Stimulated activated CD4-positive, alpha-beta T cell treated with anti-CD3 and anti-CD28 coated beads, Interleukin-12 subunit alpha, Interleukin-12 subunit beta, amount 100 ng/mL, for 4 hours (primary cell): ENCODE data around the gene PCYT2.

Source experiments
- DNase-seq: peaks from one replicate; pipeline ENCODE4 v3.0.0-alpha.2; 2020

The PCYT2 gene

DNA sequence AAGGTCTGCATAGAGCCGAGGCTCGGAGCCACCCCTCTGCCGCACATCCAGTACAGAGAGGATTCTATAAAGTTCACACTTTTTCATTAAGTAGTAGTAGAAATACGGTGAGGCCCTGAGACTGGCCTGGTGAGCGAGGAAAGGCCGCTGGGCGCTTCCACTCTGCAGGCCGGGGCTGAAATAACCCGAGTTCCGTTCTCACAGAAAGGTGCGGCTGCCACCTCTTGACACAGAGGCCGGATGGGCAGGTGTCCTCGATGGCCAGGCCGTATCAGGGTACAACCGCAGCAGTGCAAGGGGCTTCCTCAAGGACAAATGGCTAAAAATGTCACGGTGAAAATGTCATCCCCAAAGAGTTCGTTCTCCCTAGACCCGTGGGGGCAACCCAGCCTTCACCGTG, 770 bp upstream of the PCYT2 start:
- DNase-seq, result no peak

DNA sequence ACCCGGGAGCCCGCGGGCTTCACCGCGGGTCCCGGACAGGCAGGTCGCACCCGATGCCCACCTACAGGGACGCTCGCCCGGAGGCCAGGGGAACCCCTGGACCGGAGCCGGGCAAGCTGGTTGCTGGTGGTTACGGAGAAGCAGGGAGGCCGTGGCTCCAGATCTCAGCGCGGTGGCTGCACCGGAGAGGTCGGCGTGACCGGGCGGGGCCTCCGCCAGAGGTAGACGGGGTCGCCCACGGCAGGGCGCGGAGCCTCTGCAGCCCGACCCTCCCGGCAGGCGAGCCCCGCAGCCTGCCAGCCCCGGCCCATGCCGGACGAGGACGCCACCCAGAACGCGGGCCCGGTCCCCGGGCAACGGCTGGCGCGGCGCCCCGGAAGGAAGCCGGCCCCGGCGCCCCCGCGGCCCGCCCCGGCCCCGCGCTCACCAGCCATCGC, 341 bp downstream of the PCYT2 start:
- no peak for DNase-seq

DNA sequence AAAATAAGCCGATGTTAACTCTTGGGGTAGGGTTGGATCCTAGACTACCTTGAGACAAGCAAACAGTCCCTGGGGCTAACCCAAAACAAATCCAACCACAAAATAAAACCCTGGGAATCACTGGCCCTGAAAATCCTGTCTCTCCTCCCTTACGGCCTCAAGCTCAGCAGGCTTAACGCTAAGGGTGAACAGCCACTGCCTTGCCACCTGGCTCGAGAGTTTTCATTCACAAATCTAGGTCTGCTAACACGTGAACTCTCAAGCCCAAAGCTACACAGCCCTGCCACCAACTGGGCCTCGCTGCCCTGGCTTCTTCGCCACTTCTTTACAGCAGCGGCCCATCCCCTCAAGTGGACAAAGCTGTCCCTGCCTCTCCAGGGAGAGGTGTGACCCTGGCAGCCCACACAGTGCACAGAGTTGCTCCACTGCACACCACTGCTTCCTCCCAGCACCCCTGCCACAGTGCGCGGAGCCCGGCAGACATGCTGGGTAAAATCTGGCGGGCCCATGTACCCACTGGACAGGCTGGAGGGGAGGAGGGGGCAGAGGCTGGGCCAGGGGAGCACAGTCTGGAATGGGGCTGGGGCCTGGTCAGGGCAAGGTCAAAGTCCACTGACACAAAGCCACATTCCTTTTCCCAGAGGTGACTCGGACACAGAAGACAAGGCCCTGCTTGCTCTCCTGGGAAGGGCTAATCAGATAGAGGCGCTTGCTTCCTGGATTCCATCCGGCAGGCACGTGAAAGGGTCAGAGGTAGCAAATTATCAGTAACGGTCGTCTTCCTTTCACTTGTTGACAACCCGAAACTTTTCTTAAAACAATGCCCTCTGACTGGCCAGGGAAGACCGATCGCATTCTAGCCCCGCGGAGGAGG, 996 bp downstream of the PCYT2 start:
- DNase-seq, result no peak

DNA sequence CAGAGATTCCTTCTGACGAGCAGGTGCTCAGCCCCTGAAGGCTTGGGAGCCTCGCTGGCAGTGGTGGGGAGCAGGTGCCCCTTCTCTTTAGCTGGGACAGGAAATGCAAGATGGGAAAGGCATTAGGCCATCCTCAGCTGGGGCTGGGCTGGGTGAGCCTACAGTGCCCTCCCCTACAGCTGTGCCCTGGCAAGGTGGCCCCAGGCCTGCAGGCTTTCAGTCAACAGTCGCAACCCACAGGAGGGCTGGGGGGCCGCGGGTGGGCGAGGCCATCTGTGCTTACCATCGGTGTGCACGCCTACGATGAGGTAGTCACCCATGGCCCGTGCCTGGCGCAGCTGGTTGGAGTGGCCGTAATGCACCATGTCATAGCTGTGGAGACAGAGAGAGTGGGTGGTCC, 2.0 kb downstream of the PCYT2 start:
- no peak for DNase-seq

DNA sequence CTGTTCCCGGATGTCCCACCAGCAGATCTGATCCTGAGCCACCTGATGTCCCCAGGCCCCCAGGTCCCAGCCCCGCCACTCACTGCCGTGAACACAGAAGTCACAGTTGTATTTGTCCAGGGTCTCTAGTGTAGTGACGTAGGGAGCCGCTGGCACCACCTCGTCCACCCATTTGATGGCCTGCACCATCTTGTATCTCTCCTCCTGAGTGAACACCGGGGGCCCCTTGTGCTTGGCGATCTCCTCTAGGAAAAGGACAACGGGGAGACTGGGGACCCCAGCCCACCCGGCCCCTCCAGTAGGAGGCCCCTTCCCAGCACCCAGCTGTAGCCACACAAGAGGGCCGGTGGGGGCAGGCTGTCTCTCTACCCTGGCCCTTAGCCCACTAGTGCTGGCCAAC, 2.4 kb downstream of the PCYT2 start:
- DNase-seq, result no peak

DNA sequence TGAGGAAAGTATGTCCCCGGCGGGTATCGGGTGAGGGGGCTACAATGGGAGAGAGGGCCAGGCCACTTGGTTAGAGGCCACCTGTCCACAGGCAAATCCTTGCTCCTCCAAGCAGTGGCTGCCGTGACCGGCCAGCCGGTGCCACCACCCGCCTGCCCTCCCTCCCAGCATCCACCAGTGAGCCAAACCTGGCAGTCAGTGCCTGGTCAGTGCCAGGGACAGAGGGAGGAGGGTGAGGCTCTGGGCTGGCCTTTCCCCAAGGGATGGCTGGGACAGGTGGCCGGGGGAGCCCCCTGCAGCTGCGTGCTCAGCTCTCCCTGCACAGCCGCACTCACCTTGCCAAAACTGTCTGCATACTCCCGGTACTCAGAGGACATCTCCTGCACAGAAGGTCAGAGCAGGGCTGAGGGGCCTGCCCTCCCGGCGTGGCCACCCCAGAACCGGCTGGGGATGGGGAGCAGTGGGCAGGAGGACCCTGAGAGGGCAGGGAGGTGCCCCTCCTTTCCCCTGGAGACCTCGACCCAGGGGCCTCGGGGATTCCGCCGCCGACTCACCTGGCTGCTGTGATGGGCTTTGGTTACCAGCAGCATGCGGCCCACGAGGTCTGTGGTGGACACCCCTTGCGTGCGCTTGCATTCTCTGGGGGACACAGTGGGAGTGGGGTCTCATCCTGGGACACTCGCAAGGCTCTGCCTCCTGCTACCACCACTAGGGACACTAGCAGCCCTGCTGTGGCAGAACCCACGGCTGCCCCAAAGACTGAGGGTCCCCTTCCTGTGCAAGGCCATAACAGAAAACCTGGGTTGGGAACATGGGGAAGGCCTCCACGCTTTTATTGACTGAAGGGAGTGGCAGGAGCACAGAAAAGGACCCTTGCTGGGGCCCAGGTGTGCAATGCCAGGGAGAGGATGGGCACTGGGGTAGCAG, 3.7 kb downstream of the PCYT2 start:
- DNase-seq, result no peak

DNA sequence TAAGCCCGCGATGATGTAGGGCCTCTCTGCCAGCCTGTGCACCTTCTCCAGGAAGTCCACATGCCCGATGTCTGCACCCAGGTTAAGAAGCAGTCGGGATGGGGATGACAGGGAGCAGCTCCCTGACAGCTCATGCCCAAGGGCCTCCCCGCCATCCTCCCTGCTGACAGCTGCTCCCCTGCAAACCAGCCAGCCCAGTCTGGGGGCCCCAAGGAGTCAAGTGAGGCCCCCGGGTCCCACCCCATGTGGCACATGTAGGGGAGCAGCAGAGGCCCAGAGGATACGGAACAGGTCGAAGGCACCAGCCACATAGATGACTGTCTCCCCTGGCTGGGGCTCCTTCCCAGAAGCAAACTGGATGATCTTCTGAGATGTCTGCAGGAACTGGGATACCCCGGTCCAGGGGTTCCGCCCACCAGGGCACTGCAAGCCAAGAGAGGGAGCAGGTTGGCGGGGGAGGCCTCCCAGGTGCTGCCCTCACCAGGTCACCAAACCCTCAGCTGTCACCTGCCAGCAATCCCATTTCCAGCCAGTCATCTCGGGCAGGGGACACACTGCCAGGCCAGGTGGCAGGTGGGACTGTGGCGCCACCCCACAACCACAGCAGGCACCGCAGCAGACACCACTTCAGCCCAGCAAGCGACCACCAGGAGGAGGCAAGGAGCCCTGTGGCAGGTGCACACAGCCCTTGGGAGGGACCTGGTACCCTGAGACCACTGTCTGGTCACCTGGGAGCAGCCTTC, 4.6 kb downstream of the PCYT2 start:
- DNase-seq, result no peak

DNA sequence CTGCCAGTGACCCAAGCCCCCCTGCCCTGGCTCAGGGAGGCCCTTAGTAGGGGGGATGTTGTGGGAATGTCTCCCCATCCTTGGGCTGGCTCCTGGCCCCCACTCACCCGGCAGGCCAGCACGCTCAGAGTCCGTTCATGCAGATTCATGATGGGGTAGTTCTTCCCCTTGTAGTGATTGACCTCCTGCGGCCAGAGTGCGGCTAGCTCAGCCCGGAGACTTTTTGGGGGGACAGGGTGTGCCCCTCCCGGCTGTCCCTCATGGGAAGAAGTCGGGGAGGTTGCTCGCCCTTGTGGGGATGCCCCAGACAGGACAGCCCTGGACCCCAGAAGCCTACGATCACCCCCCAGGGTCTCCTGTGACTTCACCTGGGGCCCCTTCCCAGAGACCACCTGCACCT, 5.2 kb downstream of the PCYT2 start:
- DNase-seq, result no peak

DNA sequence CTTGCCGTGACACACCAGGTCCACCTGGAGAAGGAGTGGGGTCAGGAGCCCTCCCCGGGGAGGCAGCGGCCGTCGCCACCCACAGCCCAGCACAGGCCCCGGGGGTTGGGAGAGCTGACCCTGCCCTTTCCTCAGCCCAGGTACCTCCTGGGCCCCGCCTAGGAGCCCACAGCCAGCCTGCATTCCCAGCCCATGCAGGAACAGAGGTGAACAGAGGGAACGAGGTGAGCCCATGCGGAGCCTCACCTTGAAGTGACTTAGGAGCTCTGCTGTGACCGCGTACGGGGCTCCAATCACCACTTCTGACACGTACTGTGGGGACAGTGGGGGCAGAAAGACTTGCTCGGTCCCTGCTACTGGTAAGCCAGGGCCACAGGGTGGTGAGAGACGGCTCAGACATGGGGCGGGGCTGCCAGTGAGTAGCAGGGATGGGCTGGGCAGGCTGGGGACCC, 5.7 kb downstream of the PCYT2 start:
- DNase-seq, result no peak

DNA sequence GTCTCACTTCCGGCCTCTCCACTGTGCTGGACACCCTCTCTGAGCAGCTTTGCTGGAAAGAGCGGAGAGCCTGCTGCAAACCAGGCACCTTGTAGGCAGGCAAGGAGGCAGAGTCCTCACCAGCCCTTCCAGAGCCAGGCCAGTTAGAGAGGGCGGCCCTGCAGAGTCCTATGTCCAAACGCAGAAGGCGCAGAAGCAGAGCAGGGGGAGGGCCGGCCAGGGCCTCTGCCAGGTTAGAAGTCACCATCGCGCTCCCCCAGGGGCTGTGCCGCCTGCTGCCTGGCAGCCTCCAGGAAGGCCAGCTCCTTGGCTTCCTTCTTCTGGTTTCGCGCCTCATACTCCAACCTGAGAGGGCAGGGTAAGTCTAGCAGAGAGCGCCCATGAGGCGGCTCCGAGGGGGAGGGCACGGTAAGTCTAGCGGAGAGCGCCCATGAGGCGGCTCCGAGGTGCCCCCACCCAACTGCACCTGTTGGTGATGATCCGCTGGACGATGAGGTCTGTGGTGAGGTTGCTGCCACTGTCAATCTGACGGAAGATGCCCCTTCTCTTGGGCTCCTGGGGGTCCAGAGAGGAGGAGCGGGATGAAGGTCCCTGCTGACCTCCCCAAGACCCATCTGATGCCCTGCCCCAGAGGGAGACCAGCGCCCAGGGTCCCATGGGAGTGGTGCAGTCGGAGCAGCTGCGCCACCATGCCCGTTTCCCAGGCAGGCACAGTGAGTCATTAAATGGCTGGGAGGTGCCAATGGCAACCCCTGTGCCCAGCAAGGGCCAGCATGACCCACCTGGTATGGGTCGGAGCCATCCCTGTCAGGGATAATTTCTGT, 6.4 kb downstream of the PCYT2 start:
- no peak for DNase-seq

DNA sequence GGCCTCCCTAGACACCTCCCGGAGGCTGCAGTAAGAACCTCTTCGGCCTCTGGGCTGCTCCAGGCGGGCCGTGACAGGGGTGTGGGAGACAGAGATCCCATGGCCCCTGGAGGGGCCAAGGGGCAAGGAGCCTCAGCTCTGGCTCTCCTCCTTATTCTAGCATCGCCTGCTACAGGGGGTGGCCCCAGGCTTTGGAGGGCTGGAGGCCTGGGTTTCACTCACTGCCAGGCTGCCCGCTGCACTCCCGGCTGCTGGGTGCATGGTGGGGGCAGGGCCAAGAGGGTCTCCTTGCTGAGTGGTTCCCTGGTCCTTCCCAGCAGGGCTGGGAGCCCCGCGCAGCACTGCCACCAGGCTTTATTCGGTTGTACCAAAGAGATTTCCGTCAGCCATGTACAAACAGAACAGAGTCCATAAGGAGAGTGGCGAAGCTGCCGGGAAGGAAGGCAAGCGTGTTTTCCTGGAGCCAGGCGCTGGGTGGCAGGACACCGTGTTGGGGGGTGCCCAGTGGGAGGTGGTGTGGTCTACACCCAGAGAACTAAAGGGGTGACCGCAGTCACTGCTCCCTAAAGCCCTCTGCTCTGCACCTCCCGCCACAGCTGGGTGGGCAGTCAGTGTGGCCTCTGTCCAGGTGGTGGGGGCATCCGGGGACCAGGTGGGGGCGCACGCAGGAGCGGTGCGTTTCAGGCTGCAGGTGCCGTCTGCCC, 7.2 kb downstream of the PCYT2 start:
- no peak for DNase-seq

DNA sequence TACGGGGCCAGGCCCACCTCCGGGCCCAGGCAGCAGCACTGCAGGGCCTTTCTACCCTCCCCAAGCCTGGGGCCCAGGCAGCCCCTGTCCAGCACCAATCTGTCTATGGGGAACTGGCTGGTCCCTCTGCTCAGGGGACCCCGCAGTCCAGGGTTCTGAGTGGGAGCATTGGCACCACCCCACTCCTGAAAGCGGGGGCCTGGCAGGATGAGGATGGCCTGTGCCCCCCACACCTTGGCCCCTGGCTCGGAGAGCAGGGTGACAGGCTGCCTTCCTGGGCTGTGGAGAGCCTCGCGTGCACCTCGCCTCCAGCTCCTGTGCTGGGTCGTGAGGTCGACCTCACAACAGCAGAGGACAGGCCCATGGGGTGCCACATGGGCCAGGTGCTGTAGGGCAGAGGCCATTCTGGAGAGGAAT, 7.8 kb downstream of the PCYT2 start:
- no peak for DNase-seq

DNA sequence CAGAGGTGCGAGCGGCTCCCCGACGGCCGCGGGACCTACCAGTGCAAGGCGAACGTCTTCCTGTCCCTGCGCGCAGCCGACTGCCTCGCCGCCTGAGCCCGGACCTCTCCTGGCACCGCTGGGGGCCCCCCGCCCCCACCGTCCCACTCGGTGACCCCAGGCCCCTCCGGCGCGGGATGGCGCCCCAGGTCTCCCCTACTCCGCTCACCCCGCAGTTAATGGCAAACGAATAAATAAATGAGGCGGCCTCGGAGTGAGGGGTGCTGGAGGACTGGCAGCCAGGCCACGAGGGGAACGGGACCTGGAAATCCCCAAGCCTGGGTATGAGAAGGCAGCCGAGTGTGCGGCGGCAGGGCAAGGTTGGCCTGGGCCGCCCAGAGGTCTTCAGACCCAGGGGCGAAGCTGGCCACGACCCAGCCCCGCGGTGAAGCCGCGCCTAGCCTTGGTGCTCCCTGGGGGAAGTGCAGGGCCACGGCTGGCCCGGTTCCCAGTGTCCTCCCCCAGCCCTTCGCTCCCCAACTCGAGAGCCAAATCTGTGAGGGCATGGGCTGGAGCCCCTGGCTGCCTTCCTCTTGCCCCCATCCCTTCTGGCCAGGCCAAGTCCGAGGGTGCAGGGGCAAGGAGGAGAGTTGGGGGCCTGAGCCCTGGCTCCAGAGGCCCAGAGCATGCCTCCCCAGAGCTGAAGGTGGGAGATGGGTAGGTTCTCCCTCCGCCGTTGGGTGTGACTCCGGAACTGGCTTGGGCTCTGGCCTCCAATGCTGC, 8.4 kb downstream of the PCYT2 start:
- DNase-seq, result no peak

DNA sequence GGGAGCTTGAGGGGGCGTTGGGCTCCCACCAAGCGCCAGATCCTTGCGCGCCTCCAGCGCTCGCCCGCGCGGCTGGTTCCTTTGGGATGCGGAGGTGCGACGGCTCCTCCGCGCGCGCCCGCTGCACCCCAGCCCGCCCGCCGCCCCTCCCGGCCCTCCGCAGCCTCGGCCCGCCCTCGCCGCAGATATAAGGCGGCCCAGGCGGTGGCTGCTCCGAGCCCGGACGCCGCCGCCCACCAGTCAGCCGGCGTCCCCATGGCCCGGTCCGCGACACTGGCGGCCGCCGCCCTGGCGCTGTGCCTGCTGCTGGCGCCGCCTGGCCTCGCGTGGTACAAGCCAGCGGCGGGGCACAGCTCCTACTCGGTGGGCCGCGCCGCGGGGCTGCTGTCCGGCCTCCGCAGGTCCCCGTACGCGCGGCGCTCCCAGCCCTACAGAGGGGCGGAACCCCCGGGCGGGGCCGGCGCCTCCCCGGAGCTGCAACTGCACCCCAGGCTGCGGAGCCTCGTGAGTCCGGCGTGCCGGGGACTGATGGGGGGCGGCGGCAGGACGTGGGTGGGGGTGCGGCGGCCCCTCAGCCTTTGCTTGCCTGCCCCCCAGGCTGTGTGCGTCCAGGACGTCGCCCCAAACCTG, 9.1 kb downstream of the PCYT2 start, which contains the start of gene NPB:
NPB (plus strand) TSS at position 216 of the 630 bp plus-strand sequence; CDS start at position 256, 40 bp downstream.
- DNase-seq, result no peak

DNA sequence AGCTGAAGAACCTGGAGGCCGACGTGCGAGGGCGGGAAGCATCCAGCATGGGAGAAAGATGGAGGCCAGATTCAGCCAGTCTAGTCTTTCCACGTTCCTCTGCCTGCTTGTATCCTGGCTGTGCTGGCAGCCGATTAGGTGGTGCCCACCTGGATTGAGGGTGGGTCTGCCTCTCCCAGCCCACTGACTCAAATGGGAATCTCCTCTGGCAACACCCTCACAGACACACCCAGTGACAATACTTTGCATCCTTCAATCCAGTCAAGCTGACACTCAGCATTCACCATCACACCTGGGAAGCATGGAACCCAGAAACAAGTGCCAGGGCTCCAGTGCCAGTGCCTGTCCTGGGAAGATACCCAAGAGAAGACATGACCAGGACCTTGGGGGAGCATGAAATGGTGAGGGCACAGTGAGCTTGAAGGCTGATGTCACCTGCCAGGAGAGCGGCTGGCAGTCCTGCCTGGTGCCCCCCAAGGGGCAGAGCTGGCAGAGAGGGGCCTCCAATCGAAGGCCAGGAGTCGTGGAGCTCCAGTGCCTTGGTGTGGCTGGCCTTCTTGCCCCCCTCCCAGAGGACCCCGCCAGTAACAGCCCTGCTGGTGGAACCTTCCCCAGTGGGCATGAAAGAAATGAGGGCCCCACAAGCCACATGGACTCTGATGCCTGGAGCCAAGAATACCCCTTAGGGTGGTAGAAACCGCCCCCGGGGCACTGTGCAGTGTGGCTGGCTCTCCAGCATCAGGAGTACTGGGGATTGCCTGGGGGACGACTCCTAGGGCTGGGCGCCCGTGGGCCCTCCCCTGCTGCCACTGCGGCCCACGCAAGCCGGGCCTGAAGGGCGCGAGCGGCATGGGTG, 9.8 kb downstream of the PCYT2 start:
- DNase-seq, result no peak

DNA sequence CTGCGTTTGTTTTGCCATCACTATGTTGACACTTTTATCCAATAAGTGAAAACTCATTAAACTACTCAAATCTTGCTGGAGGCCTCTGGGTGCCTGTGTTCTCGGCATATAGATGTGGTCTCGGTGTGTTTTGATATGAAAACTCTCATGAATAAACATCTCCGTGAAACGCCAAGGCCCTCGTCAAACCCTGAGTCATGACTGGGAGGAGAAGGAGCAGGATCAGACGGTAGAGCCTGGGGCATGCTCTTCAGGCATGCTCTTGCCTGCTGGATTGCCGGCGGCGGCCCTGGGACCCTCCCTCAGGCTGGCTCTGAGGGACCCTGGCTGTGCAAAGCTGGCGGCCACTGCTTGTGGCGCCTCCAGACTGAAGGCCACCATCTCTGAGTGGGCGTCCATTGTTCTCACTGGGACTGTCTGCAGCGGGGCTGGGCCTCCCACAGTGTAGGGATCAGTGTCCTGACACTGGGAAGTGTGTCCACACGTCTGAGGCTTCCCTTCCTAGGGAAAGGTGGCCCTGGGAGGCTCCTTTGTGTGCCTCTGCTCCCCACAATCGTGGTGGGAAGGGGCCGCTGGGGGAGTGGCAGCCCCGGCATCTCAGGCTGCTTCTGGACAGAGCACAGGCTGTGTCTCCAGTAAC, 10.9 kb downstream of the PCYT2 start:
- DNase-seq, result no peak

DNA sequence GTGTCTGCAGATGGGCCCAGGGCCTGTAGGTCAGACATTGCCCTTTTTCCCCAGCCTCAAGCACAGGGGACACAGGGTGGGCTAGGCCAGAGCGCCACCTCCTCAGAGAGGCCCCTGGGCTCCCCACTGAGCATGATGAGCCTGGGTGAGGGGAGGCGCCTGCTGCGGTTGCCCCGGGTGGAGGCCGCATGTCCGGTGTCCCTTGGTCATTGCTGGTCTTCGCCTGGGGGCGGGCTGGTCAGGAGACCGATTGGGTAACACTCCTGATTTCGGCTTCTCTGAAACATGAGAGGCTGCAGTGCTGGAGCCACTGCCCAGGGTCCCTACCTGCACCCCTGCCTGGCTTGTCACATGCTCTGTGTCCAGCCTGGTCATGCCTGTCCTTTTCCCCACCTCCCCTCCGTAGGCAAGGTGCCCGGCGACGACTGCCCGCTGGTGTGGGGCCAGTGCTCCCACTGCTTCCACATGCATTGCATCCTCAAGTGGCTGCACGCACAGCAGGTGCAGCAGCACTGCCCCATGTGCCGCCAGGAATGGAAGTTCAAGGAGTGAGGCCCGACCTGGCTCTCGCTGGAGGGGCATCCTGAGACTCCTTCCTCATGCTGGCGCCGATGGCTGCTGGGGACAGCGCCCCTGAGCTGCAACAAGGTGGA, 11.6 kb downstream of the PCYT2 start:
- DNase-seq, result no peak

DNA sequence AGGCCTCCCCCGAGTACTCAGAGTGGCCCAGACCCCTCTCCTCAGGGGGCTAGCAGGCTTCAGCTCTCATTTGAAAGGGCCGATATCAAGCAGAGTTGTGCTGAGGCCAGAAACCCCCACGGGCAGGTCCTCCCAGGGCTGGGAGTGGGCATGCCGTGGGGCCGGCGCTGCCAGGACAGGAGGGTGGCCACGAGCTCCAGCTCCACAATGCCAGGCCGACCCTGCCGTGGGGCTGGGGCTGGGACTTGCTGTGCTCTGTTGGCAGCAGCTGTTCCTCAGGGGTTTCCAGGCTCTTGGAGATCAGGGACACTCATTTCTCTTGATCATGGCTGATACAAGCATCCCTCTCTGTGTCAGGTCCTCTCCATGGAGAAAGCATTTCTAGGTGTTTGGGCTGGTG, 12.3 kb downstream of the PCYT2 start:
- no peak for DNase-seq
